ENCODE results near the gene VAPA. TPM values are rescaled to one million over a fixed set of nuclear protein-coding genes. Genes with fewer than 3 reads are reported as not detected.

VAPA gene
- polyA plus RNA-seq, 3 donors, result 106 to 393 (median 334) TPM

DNA sequence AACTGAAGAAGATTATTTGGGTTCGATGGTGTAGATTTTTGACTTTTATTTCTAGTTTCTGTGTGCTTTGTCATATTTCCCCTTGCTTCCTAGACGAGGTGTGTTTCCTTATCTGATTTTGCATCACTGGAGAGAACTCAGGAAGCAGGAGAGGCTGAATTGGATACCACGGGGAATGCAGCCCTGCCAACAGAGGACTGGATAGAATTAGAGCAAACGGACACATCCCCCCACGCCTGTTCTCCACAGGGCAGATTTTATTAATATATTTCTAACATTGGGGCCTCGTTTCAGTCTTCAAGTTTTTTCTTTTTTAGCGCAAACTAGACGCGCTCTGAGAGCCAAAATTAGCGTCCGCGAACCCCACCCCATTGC, 678 bp upstream of the VAPA start:
- H3K4me1 Mint-ChIP-seq, result peaks cover 41% of the 10 kb centered on the region
- Histone ChIP-seq H3K4me1 (ENCODE audit: control insufficient read depth in 1 of 2, insufficient read depth in 2 of 2, low read length in 2 of 2) (peaks cover 36 to 56% of the 10 kb centered on the region in 2 donors), H3K4me2 (replicated peaks; ENCODE audit: extremely low read depth, low read length, poor library complexity, severe bottlenecking) (peak overlapping the region; percentile 66), H3K36me3 (replicated peaks in 1 of 2; ENCODE audit: control insufficient read depth in 1 of 2, insufficient read depth in 2 of 2, low read length in 2 of 2) (no peaks in the 10 kb centered on the region), H3K4me3 (replicated peaks in 1 of 3; ENCODE audit: low read depth in 2 of 3, low read length in 3 of 3) (peak overlapping the region; percentile 62 to 98 (median 95)), H3K9me3 (replicated peaks in 1 of 2; ENCODE audit: control insufficient read depth in 1 of 2, insufficient read depth in 1 of 2, low read length in 2 of 2) (peaks cover 0 to 4% of the 10 kb centered on the region in 2 donors), H4K20me1 (ENCODE audit: insufficient read depth, low read length) (peaks cover 35% of the 10 kb centered on the region), H3K27ac (ENCODE audit: low read depth in 1 of 2, low read length in 2 of 2) (peak overlapping the region; percentile 80 to 97), H3K79me2 (ENCODE audit: insufficient read depth, low read length) (peaks cover 41% of the 10 kb centered on the region), H3K27me3 (ENCODE audit: control insufficient read depth in 2 of 2, insufficient read depth in 2 of 2, low read length in 2 of 2) (no peaks in the 10 kb centered on the region), H2AFZ (ENCODE audit: insufficient read depth, low read depth, low read length, poor library complexity, severe bottlenecking) (peak overlapping the region; percentile 83), H3K9ac (ENCODE audit: insufficient read depth, low read length, poor library complexity, severe bottlenecking) (peak overlapping the region; percentile 99)
- WGBS (ENCODE audit: insufficient coverage), result 11% methylated on average over 6 of the region's 12 CpGs
- no peaks in the 10 kb centered on the region for H3K27me3 Mint-ChIP-seq (ENCODE audit: low read depth in 3 of 3)
- intact Hi-C loops (cut with micrococcal nuclease), result loop anchor here (5.0 to 10.0 kb wide), 2 partner anchors 61 to 208 kb away; partner anchors contain the start of gene RAB31 (in 2 of the 2)
- peaks cover 0 to 6% (median 0%) of the 10 kb centered on the region in 7 donors for H3K9me3 Mint-ChIP-seq
- peak overlapping the region; percentile 91 to 98 (median 97) for H3K27ac Mint-ChIP-seq
- peak overlapping the region; percentile 83 to 95 for H3K4me3 Mint-ChIP-seq
- TF ChIP-seq, protein P1, sequence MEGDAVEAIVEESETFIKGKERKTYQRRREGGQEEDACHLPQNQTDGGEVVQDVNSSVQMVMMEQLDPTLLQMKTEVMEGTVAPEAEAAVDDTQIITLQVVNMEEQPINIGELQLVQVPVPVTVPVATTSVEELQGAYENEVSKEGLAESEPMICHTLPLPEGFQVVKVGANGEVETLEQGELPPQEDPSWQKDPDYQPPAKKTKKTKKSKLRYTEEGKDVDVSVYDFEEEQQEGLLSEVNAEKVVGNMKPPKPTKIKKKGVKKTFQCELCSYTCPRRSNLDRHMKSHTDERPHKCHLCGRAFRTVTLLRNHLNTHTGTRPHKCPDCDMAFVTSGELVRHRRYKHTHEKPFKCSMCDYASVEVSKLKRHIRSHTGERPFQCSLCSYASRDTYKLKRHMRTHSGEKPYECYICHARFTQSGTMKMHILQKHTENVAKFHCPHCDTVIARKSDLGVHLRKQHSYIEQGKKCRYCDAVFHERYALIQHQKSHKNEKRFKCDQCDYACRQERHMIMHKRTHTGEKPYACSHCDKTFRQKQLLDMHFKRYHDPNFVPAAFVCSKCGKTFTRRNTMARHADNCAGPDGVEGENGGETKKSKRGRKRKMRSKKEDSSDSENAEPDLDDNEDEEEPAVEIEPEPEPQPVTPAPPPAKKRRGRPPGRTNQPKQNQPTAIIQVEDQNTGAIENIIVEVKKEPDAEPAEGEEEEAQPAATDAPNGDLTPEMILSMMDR (IDR thresholded peaks at IDR 0.05), result no peak
- no peaks in the 10 kb centered on the region for H3K36me3 Mint-ChIP-seq
- DNase-seq, result no peak

DNA sequence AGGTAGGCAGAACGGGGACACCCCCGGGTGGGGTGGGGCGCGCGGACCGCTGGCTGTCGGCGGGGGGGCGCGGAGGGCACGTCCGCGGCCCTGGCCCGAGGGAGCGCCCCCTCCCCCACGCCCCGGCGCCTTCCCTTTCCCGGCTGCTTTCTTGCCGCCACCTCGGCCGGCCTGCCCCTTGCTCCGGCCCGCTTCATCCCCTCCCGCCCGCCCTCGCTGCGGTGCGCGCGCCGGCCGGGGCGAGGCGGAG, 443 bp downstream of the VAPA start:
- Histone ChIP-seq H4K20me1 (ENCODE audit: insufficient read depth, low read length) (peaks cover 46% of the 10 kb centered on the region), H3K4me2 (replicated peaks; ENCODE audit: extremely low read depth, low read length, poor library complexity, severe bottlenecking) (peak overlapping the region; percentile 66), H3K4me3 (replicated peaks in 1 of 3; ENCODE audit: low read depth in 2 of 3, low read length in 3 of 3) (peak overlapping the region; percentile 62 to 98 (median 95)), H3K9ac (ENCODE audit: insufficient read depth, low read length, poor library complexity, severe bottlenecking) (peak overlapping the region; percentile 99), H3K27me3 (ENCODE audit: control insufficient read depth in 2 of 2, insufficient read depth in 2 of 2, low read length in 2 of 2) (no peaks in the 10 kb centered on the region), H3K36me3 (replicated peaks in 1 of 2; ENCODE audit: control insufficient read depth in 1 of 2, insufficient read depth in 2 of 2, low read length in 2 of 2) (no peaks in the 10 kb centered on the region), H3K9me3 (replicated peaks in 1 of 2; ENCODE audit: control insufficient read depth in 1 of 2, insufficient read depth in 1 of 2, low read length in 2 of 2) (peaks cover 0 to 4% of the 10 kb centered on the region in 2 donors), H2AFZ (ENCODE audit: insufficient read depth, low read depth, low read length, poor library complexity, severe bottlenecking) (peak overlapping the region; percentile 43), H3K27ac (ENCODE audit: low read depth in 1 of 2, low read length in 2 of 2) (peak overlapping the region; percentile 80 to 97), H3K79me2 (ENCODE audit: insufficient read depth, low read length) (peaks cover 53% of the 10 kb centered on the region), H3K4me1 (ENCODE audit: control insufficient read depth in 1 of 2, insufficient read depth in 2 of 2, low read length in 2 of 2) (peaks cover 36 to 67% of the 10 kb centered on the region in 2 donors)
- Mint-ChIP-seq H3K9me3 (peaks cover 0 to 6% (median 0%) of the 10 kb centered on the region in 7 donors), H3K36me3 (no peaks in the 10 kb centered on the region), H3K27ac (peak overlapping the region; percentile 50 to 98 (median 88)), H3K4me1 (peaks cover 41% of the 10 kb centered on the region), H3K4me3 (peak overlapping the region; percentile 83 to 95), H3K27me3 (ENCODE audit: low read depth in 3 of 3) (no peaks in the 10 kb centered on the region)
- intact Hi-C loops (cut with micrococcal nuclease), result loop anchor here (5.0 to 10.0 kb wide), 2 partner anchors 62 to 209 kb away; partner anchors contain the start of gene RAB31 (in 2 of the 2)
- DNase-seq, result no peak
- TF ChIP-seq, protein P1 (IDR thresholded peaks at IDR 0.05), result no peak
- WGBS (ENCODE audit: insufficient coverage), result 1% methylated on average over 33 of the region's 35 CpGs

Measured in CD14-positive monocyte (primary cell).